T-helper 2 cell (primary cell): Measurements from ENCODE around the gene PLAAT5.
A peak's percentile ranks its signal among the peaks of the same experiment; 100 is the strongest.
"Not testable (repeated sequence)": the region's sequence is repeated elsewhere in the genome, so short reads cannot be mapped to it uniquely, and the experiment has no call there.

Experiments used
- DNase-seq, 5 experiments: peaks; one replicate each; pipeline versions ENCODE4 v3.0.0 to v3.0.0-alpha.2; 2012 to 2022
- total RNA-seq, 2 donors: gene quantifications; one replicate each; lab custom pipeline; 2026; lab: John Stamatoyannopoulos, UW

Gene PLAAT5
- 0.62 to 1.2 reads per million in 2 donors for total RNA-seq

GRCh38 chr11:63490551-63491239, at the start of gene PLAAT5:
TSS of gene PLAAT5 (minus strand) at chr11:63491167. CDS start at chr11:63491034, 133 bp downstream.
- DNase-seq, result peak in 1 of 5 experiments; percentile 50

- DNase-seq, result peak in 1 of 5 experiments; percentile 37
Measured at GRCh38 chr11:63537293-63538101, 46.5 kb upstream of the PLAAT5 start.

- peak in 2 of 5 experiments; percentile 42 to 80 for DNase-seq
Measured at GRCh38 chr11:63536669-63537292, 45.8 kb upstream of the PLAAT5 start, which contains the start of gene PLAAT4. TSS of gene PLAAT4 (plus strand) at chr11:63536808. CDS start at chr11:63536869, 61 bp downstream.

- peak in 2 of 5 experiments; percentile 35 to 70 for DNase-seq
Measured at GRCh38 chr11:63535734-63536133, 44.8 kb upstream of the PLAAT5 start.

- DNase-seq, result peak in 2 of 5 experiments; percentile 44 to 78
Measured at GRCh38 chr11:63534895-63535461, 44.0 kb upstream of the PLAAT5 start.

GRCh38 chr11:63534076-63534475, 43.1 kb upstream of the PLAAT5 start:
- no peak for DNase-seq

GRCh38 chr11:63532799-63533475, 42.0 kb upstream of the PLAAT5 start:
- DNase-seq, result peak in 1 of 5 experiments; percentile 30

GRCh38 chr11:63532117-63532516, 41.1 kb upstream of the PLAAT5 start:
- no peak for DNase-seq

- DNase-seq, result peak in 4 of 5 experiments; percentile 12 to 95 (median 60)
Measured at GRCh38 chr11:63531074-63531792, 40.3 kb upstream of the PLAAT5 start.

GRCh38 chr11:63530021-63530420, 39.1 kb upstream of the PLAAT5 start:
- DNase-seq, result no peak

GRCh38 chr11:63529373-63529772, 38.4 kb upstream of the PLAAT5 start:
- not testable (repeated sequence) for DNase-seq

- DNase-seq, result not testable (repeated sequence)
Measured at GRCh38 chr11:63528729-63529278, 37.8 kb upstream of the PLAAT5 start.

GRCh38 chr11:63528156-63528555, 37.2 kb upstream of the PLAAT5 start:
- DNase-seq, result not testable (repeated sequence)

- no peak for DNase-seq
Measured at GRCh38 chr11:63527667-63528066, 36.7 kb upstream of the PLAAT5 start.

GRCh38 chr11:63523151-63523550, 32.2 kb upstream of the PLAAT5 start:
- no peak for DNase-seq

GRCh38 chr11:63521896-63522295, 30.9 kb upstream of the PLAAT5 start:
- no peak for DNase-seq

GRCh38 chr11:63520606-63521170, 29.7 kb upstream of the PLAAT5 start:
- no peak for DNase-seq

GRCh38 chr11:63518548-63518947, 27.6 kb upstream of the PLAAT5 start:
- DNase-seq, result peak in 1 of 5 experiments; percentile 74

GRCh38 chr11:63517156-63517555, 26.2 kb upstream of the PLAAT5 start:
- DNase-seq, result no peak

GRCh38 chr11:63516109-63516508, 25.1 kb upstream of the PLAAT5 start:
- DNase-seq, result no peak

- no peak for DNase-seq
Measured at GRCh38 chr11:63512816-63513215, 21.8 kb upstream of the PLAAT5 start.
